GM23338 (cell line): ENCODE results near the gene FOXP4.

ENCODE experiments used
- CREB1 ChIP-seq: fragments of 250-450 bp; sonication (Bioruptor Pico); IDR thresholded peaks from 2 replicates; pipeline ENCODE4 v1.5.0; 2020; ENCODE audit warnings: low read depth, mild to moderate bottlenecking, moderate library complexity
- CTCF ChIP-seq, 2 experiments: fragments of 200-600 bp in 1 of 2; sonication (generic) in 1 of 2; conservative IDR thresholded peaks; 2 replicates each; pipeline versions ENCODE4 v1.5.1 to v1.6.1; 2016 to 2017; ENCODE audit warnings: antibody characterized with exemption in 2 of 2, low read depth in 2 of 2, mild to moderate bottlenecking in 2 of 2, moderate library complexity in 1 of 2
- ETS1 ChIP-seq: IDR thresholded peaks from 2 replicates; pipeline ENCODE4 v1.6.1; 2016; ENCODE audit warnings: antibody characterized with exemption
- EZH2 ChIP-seq: fragments of 200-600 bp; sonication (generic); IDR thresholded peaks from one replicate; pipeline ENCODE4 v1.8.0; 2017; ENCODE audit warnings: antibody characterized with exemption, mild to moderate bottlenecking, low read depth; ENCODE audit not compliant: unreplicated experiment
- EZH2phosphoT487 ChIP-seq: fragments of 200-600 bp; sonication (generic); IDR thresholded peaks from one replicate; pipeline ENCODE4 v1.8.1; 2018; ENCODE audit warnings: antibody characterized with exemption; ENCODE audit not compliant: unreplicated experiment
- JUNB ChIP-seq: IDR thresholded peaks from one replicate; pipeline ENCODE4 v1.6.1; 2016; ENCODE audit warnings: antibody characterized with exemption; ENCODE audit not compliant: unreplicated experiment
- NANOG ChIP-seq: IDR thresholded peaks from 2 replicates; pipeline ENCODE4 v1.6.1; 2016; ENCODE audit warnings: antibody characterized with exemption, borderline replicate concordance
- POLR2AphosphoS5 ChIP-seq: IDR thresholded peaks from 2 replicates; pipeline ENCODE4 v1.6.1; 2016; ENCODE audit warnings: antibody characterized with exemption, low read depth
- REST ChIP-seq: IDR thresholded peaks from one replicate; pipeline ENCODE4 v1.6.1; 2018; ENCODE audit warnings: antibody characterized with exemption; ENCODE audit not compliant: unreplicated experiment
- STAT1 ChIP-seq: IDR thresholded peaks from one replicate; pipeline ENCODE4 v1.6.1; 2016; ENCODE audit warnings: antibody characterized with exemption; ENCODE audit not compliant: unreplicated experiment
- ZNF114 ChIP-seq: fragments of 250-450 bp; sonication (Bioruptor Pico); IDR thresholded peaks from 2 replicates; pipeline ENCODE4 v1.5.0; 2020; ENCODE audit warnings: mild to moderate bottlenecking, moderate library complexity
- ZNF331 ChIP-seq: fragments of 250-450 bp; sonication (Bioruptor Pico); IDR thresholded peaks from 2 replicates; pipeline ENCODE4 v1.5.0; 2020; ENCODE audit warnings: low read depth, mild to moderate bottlenecking, moderate library complexity
- ZNF462 ChIP-seq: fragments of 250-450 bp; sonication (Bioruptor Pico); IDR thresholded peaks from 2 replicates; pipeline ENCODE4 v1.5.0; 2020; ENCODE audit warnings: mild to moderate bottlenecking, moderate library complexity

- no peak for TF ChIP-seq CTCF (conservative IDR thresholded peaks at IDR 0.05; ENCODE audit: low read depth in 2 of 2)
- TF ChIP-seq EZH2 = no peak
- no peak for TF ChIP-seq ETS1
- no peak for TF ChIP-seq REST
- no peak for TF ChIP-seq ZNF462 (CRISPR knock-in tag)
- no peak for TF ChIP-seq POLR2AphosphoS5
- TF ChIP-seq EZH2phosphoT487 = no peak
- TF ChIP-seq ZNF331 = no peak
- TF ChIP-seq CREB1 (CRISPR knock-in tag) = no peak
- no peak for TF ChIP-seq ZNF114 (CRISPR knock-in tag)
- TF ChIP-seq STAT1 = no peak
- TF ChIP-seq JUNB = no peak
- TF ChIP-seq NANOG = no peak
These were observed 62.4 kb downstream of the FOXP4 start for GRCh38 chr6:41608443-41609151.
